Raji (cell line): Measurements from ENCODE around the gene EN1.

Experiments
- POLR2A ChIP-seq: IDR thresholded peaks from 2 replicates; pipeline ENCODE4 v1.6.1; 2011; ENCODE audit warnings: low read depth, low read length, control low read depth; ENCODE audit not compliant: insufficient read depth

The EN1 gene

GRCh38 chr2:118846953-118847761, at the start of gene EN1:
Gene EN1, minus strand, starts transcription at chr2:118847648. Its CDS starts 481 bp downstream, at chr2:118847167.
- TF ChIP-seq POLR2A = no peak

DNA sequence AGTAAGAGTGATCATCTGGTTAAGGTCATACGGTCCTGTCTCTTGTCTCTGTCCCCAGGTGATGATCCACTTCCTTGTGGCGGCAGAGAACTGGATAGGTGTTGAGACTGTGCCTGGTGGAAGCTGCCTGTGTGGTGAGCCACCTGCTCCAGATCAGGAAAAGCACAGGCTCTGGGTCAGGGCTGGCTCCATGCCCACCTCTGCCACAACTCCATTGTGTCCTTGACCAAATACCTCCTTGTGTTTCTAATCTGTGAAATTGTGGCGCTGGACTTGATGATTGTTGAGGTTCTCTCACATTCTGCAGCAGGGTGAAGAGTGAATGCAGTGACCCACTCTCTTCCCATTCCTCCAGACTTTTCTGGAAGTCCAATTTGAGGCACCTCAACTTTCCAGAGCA, 45.7 kb upstream of the EN1 start:
- TF ChIP-seq POLR2A = no peak

GRCh38 chr2:118889995-118890394, 42.5 kb upstream of the EN1 start:
- no peak for TF ChIP-seq POLR2A

- no peak for TF ChIP-seq POLR2A
Measured at GRCh38 chr2:118883792-118884191, 36.3 kb upstream of the EN1 start.

GRCh38 chr2:118882693-118883336, 35.4 kb upstream of the EN1 start:
- TF ChIP-seq POLR2A = no peak

- TF ChIP-seq POLR2A = no peak
Measured at GRCh38 chr2:118881490-118882129, 34.2 kb upstream of the EN1 start.

DNA sequence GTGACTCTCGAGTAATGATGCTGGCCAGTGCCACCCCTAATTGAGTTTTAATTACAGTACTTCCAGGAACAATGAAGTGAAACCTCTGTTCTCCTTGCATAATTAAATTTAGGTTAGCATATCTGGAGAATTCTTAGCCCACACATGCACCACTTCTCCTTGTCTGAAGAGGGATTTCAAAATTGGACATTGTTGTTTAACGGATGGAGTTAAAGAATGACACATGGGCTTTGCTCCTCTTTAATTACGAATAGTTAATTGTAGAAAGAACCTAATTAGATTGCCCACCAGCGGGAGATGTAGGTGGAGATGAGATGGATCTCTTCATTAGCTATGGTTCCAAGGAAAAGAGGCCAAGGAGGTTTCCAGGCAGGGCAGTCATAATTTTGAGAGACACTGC, 33.1 kb upstream of the EN1 start:
- no peak for TF ChIP-seq POLR2A

- no peak for TF ChIP-seq POLR2A
Measured at GRCh38 chr2:118878531-118879149, 31.2 kb upstream of the EN1 start.

- no peak for TF ChIP-seq POLR2A
Measured at GRCh38 chr2:118875318-118875717, 27.9 kb upstream of the EN1 start.

GRCh38 chr2:118874324-118874723, 26.9 kb upstream of the EN1 start:
- no peak for TF ChIP-seq POLR2A

DNA sequence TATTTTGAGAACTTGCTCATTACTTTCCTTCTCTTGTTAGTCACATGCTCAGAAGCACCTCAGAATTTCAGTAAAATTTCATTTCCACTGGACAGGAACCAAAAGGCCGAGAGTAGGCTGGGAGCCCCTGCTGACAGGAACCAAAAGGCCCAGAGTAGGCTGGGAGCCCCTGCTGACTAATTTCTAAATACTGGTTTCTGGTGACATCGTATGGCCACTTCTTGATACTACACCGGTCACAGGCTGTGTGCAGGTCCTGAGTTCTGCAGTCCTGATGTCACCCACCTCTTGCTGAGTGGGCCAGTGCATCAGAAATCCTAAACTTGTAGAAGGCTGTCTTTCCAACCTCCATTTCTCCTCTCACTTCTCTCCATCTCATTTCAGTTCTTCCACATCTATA, 17.7 kb upstream of the EN1 start:
- no peak for TF ChIP-seq POLR2A

GRCh38 chr2:118864207-118864606, 16.8 kb upstream of the EN1 start:
- TF ChIP-seq POLR2A = no peak

- TF ChIP-seq POLR2A = no peak
Measured at GRCh38 chr2:118861731-118862130, 14.3 kb upstream of the EN1 start.

DNA sequence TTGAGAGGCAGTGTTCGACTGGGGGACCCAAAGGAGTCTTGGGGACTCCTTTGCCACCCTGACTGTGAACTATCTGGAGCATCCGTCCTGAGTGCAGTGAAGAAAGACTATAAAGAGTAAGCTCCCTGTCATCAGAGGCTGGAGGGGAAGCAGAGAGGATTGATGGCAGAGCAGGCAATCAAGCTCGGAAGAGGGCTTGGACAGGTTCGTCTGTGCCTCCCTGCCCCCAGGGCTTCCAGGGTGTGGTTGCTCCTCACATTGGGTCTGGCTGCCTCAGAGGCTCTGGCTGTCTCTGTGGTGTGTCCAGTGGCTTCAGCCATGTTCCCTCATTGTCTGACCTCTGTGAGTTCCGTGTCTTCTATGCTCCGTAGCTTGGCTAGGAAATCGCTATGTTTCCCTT, 13.8 kb upstream of the EN1 start:
- TF ChIP-seq POLR2A = no peak

- no peak for TF ChIP-seq POLR2A
Measured at GRCh38 chr2:118860506-118860905, 13.1 kb upstream of the EN1 start.
